Right lobe of liver (tissue), 6 donors: ENCODE results near the gene MPST. TPM values are rescaled to one million over a fixed set of nuclear protein-coding genes. Genes with fewer than 3 reads are reported as not detected.
"Not testable (repeated sequence)": the region's sequence is repeated elsewhere in the genome, so short reads cannot be mapped to it uniquely, and the experiment has no call there.

Source experiments
- ATAC-seq, 4 donors: fragments of 200-7000 bp; cut with Tn5 transposase; one replicate each; pipeline ENCODE4 v1.9.1; 2020; ENCODE audit warnings: mild to moderate bottlenecking in 4 of 4, moderate library complexity in 4 of 4
- DNase-seq, 3 donors: peaks; one replicate each; pipeline ENCODE4 v3.0.0-alpha.2; 2020
- H3K27ac ChIP-seq, 3 donors: fragments of 200-600 bp; one replicate each; pipeline ENCODE4 v1.8.0; 2022
- H3K27me3 ChIP-seq, 2 donors: fragments of 200-600 bp; one replicate each; pipeline ENCODE4 v1.8.0; 2022
- H3K36me3 ChIP-seq, 4 donors: fragments of 200-600 bp; sonication (generic) in 1 of 4; one replicate each; pipeline versions ENCODE4 v1.5.1 to v1.8.0; 2017 to 2022; ENCODE audit warnings: control low read depth in 1 of 4
- H3K4me1 ChIP-seq, 4 donors: fragments of 200-600 bp; sonication (generic) in 1 of 4; one replicate each; pipeline versions ENCODE4 v1.5.1 to v1.8.0; 2017 to 2022; ENCODE audit warnings: control low read depth in 1 of 4
- H3K4me3 ChIP-seq, 3 donors: fragments of 200-600 bp; one replicate each; pipeline ENCODE4 v1.8.0; 2022
- H3K9me3 ChIP-seq, 4 donors: fragments of 200-600 bp; sonication (generic) in 1 of 4; one replicate each; pipeline versions ENCODE4 v1.5.1 to v1.8.0; 2017 to 2022; ENCODE audit warnings: control low read depth in 1 of 4
- POLR2A ChIP-seq: fragments of 450-650 bp; IDR thresholded peaks from one replicate; pipeline ENCODE4 v1.6.1; 2017; ENCODE audit warnings: antibody characterized with exemption, mild to moderate bottlenecking
- WGBS: methylation state at CpG from one replicate; pipeline ENCODE4 v1.1.6; 2018; ENCODE audit warnings: low coverage, low lambda C conversion rate; ENCODE audit not compliant: insufficient coverage; ENCODE audit errors: missing lambda C conversion rate; 5-methylcytosine and 5-hydroxymethylcytosine counted together
- intact Hi-C, 2 donors: fragments of 100-400 bp; cut with DNase I; formaldehyde crosslinking; loops; one replicate each; pipeline versions ENCODE4 v1.11.2 to v1.14.1; 2022
- total RNA-seq, 6 experiments: library from RNA; depleted of rRNA in 2 of 6; stranded (reverse); fragments of >200 nt in 2 of 6; fragmentation: NEBNext Ultra II Directional in 3 of 6; extraction: Animal tissue kit (Norgen Biotek cat#: 25700) in 3 of 6; gene quantifications; one replicate each; pipeline versions ENCODE4 v1.1.0 to v1.2.4, GENCODE V29; 2016 to 2023
- TF ChIP-seq, protein P1 (sequence below), 4 donors: fragments of 200-600 bp in 3 of 4; fragments of 450-650 bp in 1 of 4; IDR thresholded peaks; one replicate each; pipeline versions ENCODE4 v1.5.1 to v1.8.0; 2016 to 2022; ENCODE audit warnings: antibody characterized with exemption in 4 of 4, mild to moderate bottlenecking in 2 of 4
- donor health status: DM: no; HTN: yes; CAD: no.
- donor health status: DM: no; HTN: no; CAD: no.
- donor health status: DM: no; HTN: no; CAD: no.
- donor health status: DM: no; HTN: yes; CAD: no.
- donor health status: DM: no; HTN: yes; CAD: no.

The MPST gene
- total RNA-seq, 6 experiments from 2014 or later, result 153 to 301 (median 214) TPM

DNA sequence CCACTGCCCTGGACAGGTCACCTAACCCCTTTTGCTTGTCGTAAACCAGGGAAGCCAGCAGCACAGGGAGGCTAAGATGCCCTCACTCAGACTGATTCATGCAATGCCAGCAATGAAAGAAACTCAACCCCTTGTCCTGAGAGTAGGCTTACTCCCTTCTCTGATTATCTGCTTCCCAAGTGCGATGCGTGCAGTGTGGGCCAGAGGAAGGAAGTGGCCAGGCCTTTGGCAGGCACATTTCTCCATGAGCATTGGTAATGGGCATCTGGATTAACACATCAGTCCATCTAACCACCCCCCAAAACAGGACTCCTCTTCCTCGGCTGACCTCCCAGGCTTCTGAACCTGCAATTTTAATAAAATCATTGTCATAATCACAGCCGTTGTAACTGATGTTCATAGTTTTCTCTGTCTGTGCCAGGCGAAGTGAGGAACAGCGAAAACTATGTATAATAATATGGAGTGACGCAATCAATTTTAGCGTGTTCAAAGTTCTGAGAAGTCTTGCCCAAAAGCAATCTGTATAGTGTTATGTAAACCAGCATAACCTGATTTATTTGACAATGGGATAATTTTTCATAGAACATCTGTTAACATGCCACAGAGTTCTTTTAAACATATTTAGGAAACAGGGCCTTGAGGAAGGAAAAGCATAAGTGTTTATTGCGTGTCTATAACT is 34.2 kb upstream of the MPST start:
- WGBS, result 75% methylated on average over 10 of the region's 10 CpGs
- Histone ChIP-seq H3K4me1 (no peaks in the 10 kb centered on the region), H3K27ac (no peak overlapping the region), H3K9me3 (peaks cover 0 to 12% (median 6%) of the 10 kb centered on the region in 4 donors), H3K27me3 (no peaks in the 10 kb centered on the region), H3K4me3 (no peak overlapping the region), H3K36me3 (no peaks in the 10 kb centered on the region)
- ATAC-seq (no peak), DNase-seq (no peak)
- intact Hi-C loops, result no loop called here
- no peak for TF ChIP-seq POLR2A
- TF ChIP-seq, protein P1, sequence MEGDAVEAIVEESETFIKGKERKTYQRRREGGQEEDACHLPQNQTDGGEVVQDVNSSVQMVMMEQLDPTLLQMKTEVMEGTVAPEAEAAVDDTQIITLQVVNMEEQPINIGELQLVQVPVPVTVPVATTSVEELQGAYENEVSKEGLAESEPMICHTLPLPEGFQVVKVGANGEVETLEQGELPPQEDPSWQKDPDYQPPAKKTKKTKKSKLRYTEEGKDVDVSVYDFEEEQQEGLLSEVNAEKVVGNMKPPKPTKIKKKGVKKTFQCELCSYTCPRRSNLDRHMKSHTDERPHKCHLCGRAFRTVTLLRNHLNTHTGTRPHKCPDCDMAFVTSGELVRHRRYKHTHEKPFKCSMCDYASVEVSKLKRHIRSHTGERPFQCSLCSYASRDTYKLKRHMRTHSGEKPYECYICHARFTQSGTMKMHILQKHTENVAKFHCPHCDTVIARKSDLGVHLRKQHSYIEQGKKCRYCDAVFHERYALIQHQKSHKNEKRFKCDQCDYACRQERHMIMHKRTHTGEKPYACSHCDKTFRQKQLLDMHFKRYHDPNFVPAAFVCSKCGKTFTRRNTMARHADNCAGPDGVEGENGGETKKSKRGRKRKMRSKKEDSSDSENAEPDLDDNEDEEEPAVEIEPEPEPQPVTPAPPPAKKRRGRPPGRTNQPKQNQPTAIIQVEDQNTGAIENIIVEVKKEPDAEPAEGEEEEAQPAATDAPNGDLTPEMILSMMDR (IDR thresholded peaks at IDR 0.05), result no peak

DNA sequence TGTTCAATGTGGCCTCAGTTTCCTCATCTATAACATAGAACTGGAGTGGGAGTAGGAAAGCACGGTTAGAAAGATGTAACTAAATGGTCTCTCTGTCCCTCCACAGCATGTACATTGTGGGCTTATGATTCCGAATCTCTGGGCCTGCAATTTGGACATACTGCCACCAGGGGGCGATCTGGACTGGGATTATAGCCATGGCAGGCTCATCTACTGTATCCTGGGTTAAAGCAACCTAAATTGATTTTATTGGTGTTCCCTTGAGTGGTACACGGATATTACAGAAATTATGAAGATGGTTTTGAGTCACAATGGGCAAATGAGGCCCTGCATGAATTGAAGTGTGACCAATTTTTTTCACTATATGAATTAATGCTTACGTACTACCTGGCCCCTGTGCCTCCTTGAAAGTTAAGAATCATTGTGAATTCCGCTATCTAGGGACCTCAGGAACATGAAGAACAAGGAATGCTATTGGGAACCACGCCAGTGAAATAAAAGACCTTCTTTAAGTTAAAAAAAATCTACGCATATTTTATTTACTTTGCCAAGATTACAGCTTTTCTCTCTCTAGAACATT is 33.2 kb upstream of the MPST start:
- Histone ChIP-seq H3K4me1 (no peaks in the 10 kb centered on the region), H3K27me3 (no peaks in the 10 kb centered on the region), H3K4me3 (no peak overlapping the region), H3K9me3 (peaks cover 0 to 12% (median 6%) of the 10 kb centered on the region in 4 donors), H3K36me3 (no peaks in the 10 kb centered on the region), H3K27ac (no peak overlapping the region)
- intact Hi-C loops, result no loop called here
- ATAC-seq, result peak in 1 of 4 donors; percentile 56
- TF ChIP-seq, protein P1 (IDR thresholded peaks at IDR 0.05), result peak; percentile 50 to 68 (median 54)
- TF ChIP-seq POLR2A, result no peak
- peak in 1 of 3 donors; percentile 14 for DNase-seq
- 53% methylated on average over 8 of the region's 8 CpGs for WGBS

DNA sequence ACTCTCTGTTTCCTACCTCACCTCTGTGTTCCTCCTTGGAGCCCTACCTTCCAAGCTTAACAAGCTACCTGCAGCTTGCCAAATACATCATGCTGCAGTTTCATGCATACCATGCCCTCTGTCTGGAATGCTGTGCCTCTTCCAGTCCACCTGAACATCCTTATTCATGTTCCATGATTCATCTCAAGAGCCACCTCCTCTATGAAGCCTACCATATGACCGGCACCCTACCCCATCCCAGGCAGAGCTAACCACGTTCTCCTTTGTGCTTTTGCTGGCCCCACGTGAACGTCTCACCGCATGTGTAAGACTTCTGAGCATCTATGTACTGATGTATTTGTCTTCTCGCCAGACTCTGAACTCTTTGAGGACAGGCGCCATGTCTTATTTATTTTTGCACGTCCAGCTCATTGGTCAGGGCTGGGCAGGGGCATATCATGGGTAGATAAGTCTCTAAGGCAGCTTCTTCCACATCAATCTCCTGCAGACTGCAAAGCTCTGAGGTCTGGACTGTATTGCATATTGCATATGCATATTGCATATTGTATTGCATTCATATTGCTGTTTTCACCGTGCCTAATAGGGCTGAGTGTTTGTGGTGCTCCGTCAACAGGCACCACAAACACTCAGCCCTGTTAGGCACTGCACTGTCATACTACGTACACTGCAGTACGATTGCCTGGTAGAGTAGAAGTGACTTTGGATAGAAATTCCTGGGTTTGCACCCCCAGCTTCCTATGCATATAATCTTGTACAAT is 31.3 kb upstream of the MPST start:
- Histone ChIP-seq H3K4me3 (no peak overlapping the region), H3K27me3 (no peaks in the 10 kb centered on the region), H3K27ac (no peak overlapping the region), H3K4me1 (no peaks in the 10 kb centered on the region), H3K9me3 (peaks cover 0 to 12% (median 6%) of the 10 kb centered on the region in 4 donors), H3K36me3 (no peaks in the 10 kb centered on the region)
- intact Hi-C loops, result no loop called here
- DNase-seq, result peak in 1 of 3 donors; percentile 24
- no peak for ATAC-seq
- no peak for TF ChIP-seq POLR2A
- TF ChIP-seq, protein P1 (IDR thresholded peaks at IDR 0.05), result no peak
- 76% methylated on average over 8 of the region's 12 CpGs for WGBS

DNA sequence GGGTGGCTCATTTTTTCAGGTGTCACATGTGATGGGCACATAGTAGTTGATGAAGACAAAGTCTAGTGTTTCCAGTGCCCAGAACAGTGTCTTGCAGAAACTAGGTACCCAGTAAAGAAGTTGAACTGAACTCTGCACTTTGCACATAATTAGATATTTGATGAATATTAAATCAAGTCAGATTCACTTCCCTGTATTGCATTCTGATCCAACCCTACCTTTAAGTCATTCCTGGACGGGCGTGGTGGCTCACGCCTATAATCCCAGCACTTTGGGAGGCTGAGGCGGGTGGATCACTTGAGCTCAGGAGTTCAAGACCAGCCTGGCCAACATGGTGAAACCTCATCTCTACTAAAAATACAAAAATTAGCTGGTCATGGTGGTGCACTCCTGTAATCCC is 30.5 kb upstream of the MPST start:
- H3K9me3 ChIP-seq, result peaks cover 0 to 12% (median 6%) of the 10 kb centered on the region in 4 donors
- ATAC-seq, intact Hi-C loops, H3K4me3 ChIP-seq, H3K27me3 ChIP-seq, H3K27ac ChIP-seq, DNase-seq, H3K36me3 ChIP-seq, H3K4me1 ChIP-seq: not testable (repeated sequence)
- 73% methylated on average over 2 of the region's 4 CpGs for WGBS

DNA sequence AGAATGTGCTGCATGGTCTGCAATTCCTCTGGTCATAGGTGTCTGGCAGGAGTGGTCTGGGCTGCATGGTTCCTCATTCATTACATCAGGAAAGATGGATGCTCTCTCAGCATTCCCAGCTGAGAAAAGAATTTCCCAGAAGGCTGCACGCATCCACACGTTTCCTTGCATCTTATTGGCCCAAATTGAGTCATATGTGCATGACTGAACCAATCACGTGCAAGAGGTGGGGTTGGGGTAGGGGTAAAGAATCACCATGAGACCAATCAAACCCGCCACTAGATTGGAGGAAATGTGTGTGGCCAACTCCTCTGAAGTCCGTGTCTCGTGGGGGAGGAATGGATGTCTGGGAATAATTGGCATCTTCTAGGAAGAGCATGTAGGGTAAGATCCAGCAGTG is 29.1 kb upstream of the MPST start:
- intact Hi-C loops, result no loop called here
- H3K4me1 ChIP-seq, result no peaks in the 10 kb centered on the region
- no peaks in the 10 kb centered on the region for H3K36me3 ChIP-seq
- 47% methylated on average over 5 of the region's 6 CpGs for WGBS
- DNase-seq, result no peak
- no peak overlapping the region for H3K4me3 ChIP-seq
- ATAC-seq, result no peak
- H3K9me3 ChIP-seq, result peaks cover 0 to 12% (median 6%) of the 10 kb centered on the region in 4 donors
- TF ChIP-seq, protein P1 (IDR thresholded peaks at IDR 0.05), result no peak
- TF ChIP-seq POLR2A, result no peak
- no peaks in the 10 kb centered on the region for H3K27me3 ChIP-seq
- no peak overlapping the region for H3K27ac ChIP-seq
